K562 (cell line): Measurements from ENCODE around the gene SSR2. TPM values are rescaled to one million over a fixed set of nuclear protein-coding genes. Genes with fewer than 3 reads are reported as not detected.

Experiments
- ATAC-seq: fragments of 200-7000 bp; cut with Tn5 transposase; 3 replicates; pipeline ENCODE4 v1.9.1; 2020; ENCODE audit warnings: moderate library complexity
- BruUV-seq: library from RNA; stranded (reverse); fragments of 400-500 nt; replicated peaks from 2 replicates; lab custom pipeline; 2021; lab: Mats Ljungman, UMichigan
- CTCF ChIA-PET: fragments of 300-600 bp; formaldehyde crosslinking; extraction: SDS; loops from one replicate; lab custom pipeline; 2021; ENCODE audit warnings: low intra/inter-chr PET ratio; lab: Yijun Ruan, JAX
- POLR2A ChIA-PET: fragments of 300-600, 350-650 bp; sonication (Branson Sonifier 250); formaldehyde crosslinking; extraction: SDS; loops from one replicate; lab custom pipeline; 2021; ENCODE audit warnings: antibody characterized with exemption, inconsistent platforms; lab: Yijun Ruan, JAX
- DNase-seq, 4 experiments: peaks; one replicate each; pipeline versions ENCODE4 v3.0.0 to v3.0.0-alpha.2; 2011 to 2018; ENCODE audit warnings: low spot score in 3 of 4, mixed read lengths in 3 of 4; ENCODE audit errors: extremely low read depth in 1 of 4
- FAIRE-seq: peaks from 2 replicates; lab custom pipeline; 2011; peaks lifted over from hg19 to GRCh38; lab: Jason Lieb, UNC
- H2AFZ ChIP-seq: 2 replicates; pipeline ENCODE4 v1.6.0; 2011; ENCODE audit warnings: low read depth, low read length, control low read depth, inconsistent platforms
- H3K27ac ChIP-seq: fragments of 200-600 bp; 3 replicates; pipeline ENCODE4 v1.8.0; 2011; ENCODE audit warnings: low read depth, mild to moderate bottlenecking, control low read depth, inconsistent platforms, low read length, moderate library complexity, mixed read lengths; ENCODE audit errors: extremely low read depth
- H3K27me3 ChIP-seq, 2 experiments: fragments of 300-600 bp in 1 of 2; 2 replicates in 1 of 2; 3 replicates in 1 of 2; pipeline versions ENCODE4 v1.6.0 to v1.8.0; 2011; ENCODE audit warnings: inconsistent platforms in 2 of 2, low read length in 2 of 2, mild to moderate bottlenecking in 1 of 2, mixed read lengths in 1 of 2, moderate library complexity in 1 of 2; ENCODE audit not compliant: control insufficient read depth in 2 of 2, insufficient read depth in 2 of 2
- H3K36me3 ChIP-seq: fragments of 300-600 bp; 3 replicates; pipeline ENCODE4 v1.8.0; 2011; ENCODE audit warnings: mild to moderate bottlenecking, low read length, inconsistent platforms; ENCODE audit not compliant: control insufficient read depth, insufficient read depth
- H3K4me1 ChIP-seq, 2 experiments: fragments of 200-600 bp in 1 of 2; replicated peaks in 1 of 2; 2 replicates in 1 of 2; 3 replicates in 1 of 2; pipeline versions ENCODE4 v1.5.1 to v1.8.0; 2011; ENCODE audit warnings: inconsistent platforms in 2 of 2, low read length in 2 of 2, mild to moderate bottlenecking in 1 of 2, mixed read lengths in 1 of 2, moderate library complexity in 1 of 2; ENCODE audit not compliant: control insufficient read depth in 2 of 2, insufficient read depth in 2 of 2
- H3K4me2 ChIP-seq: 2 replicates; pipeline ENCODE4 v1.6.1; 2011; ENCODE audit warnings: low read length, control low read depth, inconsistent platforms, mixed read lengths; ENCODE audit not compliant: insufficient read depth
- H3K4me3 ChIP-seq: fragments of 200-600 bp; sonication (generic), shearing (Covaris generic); 2 replicates; pipeline ENCODE4 v1.5.1; 2016; ENCODE audit warnings: control low read depth, inconsistent platforms
- H3K79me2 ChIP-seq: fragments of 200-600 bp; 3 replicates; pipeline ENCODE4 v1.8.0; 2011; ENCODE audit warnings: low read length, inconsistent platforms; ENCODE audit not compliant: control insufficient read depth, insufficient read depth
- H3K9ac ChIP-seq, 2 experiments: 2 replicates each; pipeline versions ENCODE4 v1.6.0 to v1.6.1; 2011; ENCODE audit warnings: low read depth in 2 of 2, low read length in 2 of 2, control low read depth in 1 of 2, inconsistent platforms in 1 of 2, mild to moderate bottlenecking in 1 of 2, mixed read lengths in 1 of 2; ENCODE audit not compliant: insufficient read depth in 1 of 2
- H3K9me1 ChIP-seq: one replicate; pipeline ENCODE4 v1.6.0; 2011; ENCODE audit warnings: inconsistent platforms, mild to moderate bottlenecking, low read length, moderate library complexity; ENCODE audit not compliant: control insufficient read depth, insufficient read depth
- H3K9me3 ChIP-seq: replicated peaks from 2 replicates; pipeline ENCODE4 v1.5.1; 2011; ENCODE audit warnings: low read depth, low read length, inconsistent platforms; ENCODE audit not compliant: control insufficient read depth, insufficient read depth
- H4K20me1 ChIP-seq: replicated peaks from 2 replicates; pipeline ENCODE4 v1.6.1; 2011; ENCODE audit warnings: low read length, inconsistent platforms, mixed read lengths; ENCODE audit not compliant: control insufficient read depth, insufficient read depth
- ADNP ChIP-seq: fragments of 200-800 bp; sonication (Bioruptor generic); IDR thresholded peaks from 2 replicates; pipeline ENCODE4 v1.6.1; 2016; ENCODE audit warnings: missing genetic modification characterization, missing compliant biosample characterization
- ARID1B ChIP-seq: fragments of 450-650 bp; IDR thresholded peaks from 2 replicates; pipeline ENCODE4 v1.6.1; 2016; ENCODE audit warnings: antibody characterized with exemption, mild to moderate bottlenecking, inconsistent platforms
- ATF7 ChIP-seq: fragments of 450-650 bp; IDR thresholded peaks from 2 replicates; pipeline ENCODE4 v1.7.1; 2014; ENCODE audit warnings: mild to moderate bottlenecking, moderate library complexity
- BCL6 ChIP-seq: fragments of 250-450 bp; sonication (Bioruptor Pico); IDR thresholded peaks from 2 replicates; pipeline ENCODE4 v1.4.0; 2020
- CREB1 ChIP-seq, 2 experiments: sonication (generic) in 1 of 2; formaldehyde crosslinking in 1 of 2; IDR thresholded peaks; 2 replicates each; pipeline versions ENCODE4 v1.6.1 to v1.8.0; 2012 to 2022; ENCODE audit warnings: inconsistent platforms in 1 of 2, mild to moderate bottlenecking in 1 of 2, missing genetic modification reagents in 1 of 2, moderate library complexity in 1 of 2
- CTBP1 ChIP-seq: fragments of 450-650 bp; IDR thresholded peaks from 2 replicates; pipeline ENCODE4 v1.6.1; 2016; ENCODE audit warnings: borderline replicate concordance
- CTCF ChIP-seq, 3 experiments: IDR thresholded peaks in 2 of 3; conservative IDR thresholded peaks in 1 of 3; 2 replicates each; pipeline ENCODE4 v1.5.1; 2011 to 2012; ENCODE audit warnings: low read length in 3 of 3, mild to moderate bottlenecking in 3 of 3, control low read depth in 2 of 3, improper control_type of control experiment in 1 of 3, inconsistent platforms in 1 of 3, low read depth in 1 of 3, mixed read lengths in 1 of 3, moderate library complexity in 1 of 3; ENCODE audit not compliant: insufficient read depth in 2 of 3
- HNRNPK ChIP-seq: fragments of 200-400 bp; formaldehyde crosslinking; IDR thresholded peaks from one replicate; pipeline ENCODE4 v1.6.1; 2018; ENCODE audit warnings: mild to moderate bottlenecking, low read depth, low read length; ENCODE audit not compliant: poor library complexity, severe bottlenecking
- KDM1A ChIP-seq, 2 experiments: fragments of 450-650 bp; IDR thresholded peaks; 2 replicates each; pipeline ENCODE4 v1.6.1; 2016; ENCODE audit warnings: mild to moderate bottlenecking in 2 of 2
- MTA3 ChIP-seq: fragments of 450-650 bp; formaldehyde crosslinking; IDR thresholded peaks from 2 replicates; pipeline ENCODE4 v1.6.1; 2017; ENCODE audit warnings: mild to moderate bottlenecking, borderline replicate concordance
- NR2F6 ChIP-seq: fragments of 450-650 bp; formaldehyde crosslinking; IDR thresholded peaks from 2 replicates; pipeline ENCODE4 v1.4.0; 2020; ENCODE audit warnings: mild to moderate bottlenecking
- PURB ChIP-seq: sonication (generic); formaldehyde crosslinking; IDR thresholded peaks from 2 replicates; pipeline ENCODE4 v1.9.0; 2021; ENCODE audit warnings: low read depth, mild to moderate bottlenecking, missing genetic modification reagents
- SIN3A ChIP-seq, 2 experiments: fragments of 150-350 bp in 1 of 2; IDR thresholded peaks; 2 replicates each; pipeline ENCODE4 v1.6.1; 2011 to 2016; ENCODE audit warnings: borderline replicate concordance in 2 of 2, low read depth in 2 of 2, low read length in 2 of 2, mild to moderate bottlenecking in 2 of 2, moderate library complexity in 2 of 2; ENCODE audit not compliant: control insufficient read depth in 1 of 2
- SMARCC2 ChIP-seq: fragments of 450-650 bp; IDR thresholded peaks from 2 replicates; pipeline ENCODE4 v1.6.1; 2017; ENCODE audit warnings: antibody characterized with exemption, moderate library complexity, mild to moderate bottlenecking, low read depth
- TAF9B ChIP-seq: fragments of 450-650 bp; IDR thresholded peaks from 2 replicates; pipeline ENCODE4 v1.6.1; 2018; ENCODE audit warnings: mild to moderate bottlenecking; ENCODE audit not compliant: partially characterized antibody
- XRCC5 ChIP-seq: fragments of 200-400 bp; formaldehyde crosslinking; IDR thresholded peaks from 2 replicates; pipeline ENCODE4 v1.6.1; 2017; ENCODE audit warnings: low read depth, mild to moderate bottlenecking, low read length
- ZNF165 ChIP-seq: fragments of 250-450 bp; sonication (Bioruptor Pico); IDR thresholded peaks from 2 replicates; pipeline ENCODE4 v1.4.0; 2020; ENCODE audit warnings: borderline replicate concordance
- WGBS: fragments of 100-300 bp; shearing (Covaris generic); methylation state at CpG from one replicate; pipeline ENCODE4 v1.1.6; 2016; ENCODE audit warnings: low coverage, mixed read lengths; ENCODE audit not compliant: insufficient coverage; ENCODE audit errors: missing lambda C conversion rate; 5-methylcytosine and 5-hydroxymethylcytosine counted together
- in situ Hi-C: fragments of 300-500 bp; cut with MboI; formaldehyde crosslinking; loops from 4 replicates; pipeline ENCODE4 v1.15.0; 2018; ENCODE audit warnings: inconsistent platforms, mixed read lengths
- intact Hi-C: fragments of 100-400 bp; cut with micrococcal nuclease; formaldehyde crosslinking; loops from 2 replicates; pipeline ENCODE4 v1.14.2; 2022
- polyA plus RNA-seq, 8 experiments: library from polyadenylated mRNA; depleted of rRNA in 4 of 8; stranded (reverse) in 5 of 8; unstranded in 3 of 8; fragments of >200 nt; fragmentation: Nextera tagmentation in 2 of 8; fragmentation: Illumina TruSeq in 1 of 8; extraction: Ambion mirVana in 2 of 8; extraction: Trizol in 1 of 8; gene quantifications; 2 replicates each; pipeline versions ENCODE4 v1.2.1 to v1.2.3, GENCODE V29; 2011 to 2014; ENCODE audit warnings: inconsistent platforms in 1 of 8, missing spikeins in 1 of 8
- total RNA-seq, 7 experiments: library from RNA; depleted of rRNA in 6 of 7; stranded (reverse); fragments of >200 nt in 6 of 7; fragmentation: Illumina TruSeq in 2 of 7; extraction: Trizol in 2 of 7; gene quantifications; 2 replicates each; pipeline versions ENCODE4 v1.2.1 to v1.2.3, GENCODE V29; 2011 to 2021; ENCODE audit warnings: low replicate concordance in 1 of 7

The SSR2 gene
- total and polyA plus RNA-seq, 9 of the 15 experiments (the other 6 are each of a cell fraction or from before 2014, with no cell fraction given) = 161 to 411 (median 240) TPM

DNA sequence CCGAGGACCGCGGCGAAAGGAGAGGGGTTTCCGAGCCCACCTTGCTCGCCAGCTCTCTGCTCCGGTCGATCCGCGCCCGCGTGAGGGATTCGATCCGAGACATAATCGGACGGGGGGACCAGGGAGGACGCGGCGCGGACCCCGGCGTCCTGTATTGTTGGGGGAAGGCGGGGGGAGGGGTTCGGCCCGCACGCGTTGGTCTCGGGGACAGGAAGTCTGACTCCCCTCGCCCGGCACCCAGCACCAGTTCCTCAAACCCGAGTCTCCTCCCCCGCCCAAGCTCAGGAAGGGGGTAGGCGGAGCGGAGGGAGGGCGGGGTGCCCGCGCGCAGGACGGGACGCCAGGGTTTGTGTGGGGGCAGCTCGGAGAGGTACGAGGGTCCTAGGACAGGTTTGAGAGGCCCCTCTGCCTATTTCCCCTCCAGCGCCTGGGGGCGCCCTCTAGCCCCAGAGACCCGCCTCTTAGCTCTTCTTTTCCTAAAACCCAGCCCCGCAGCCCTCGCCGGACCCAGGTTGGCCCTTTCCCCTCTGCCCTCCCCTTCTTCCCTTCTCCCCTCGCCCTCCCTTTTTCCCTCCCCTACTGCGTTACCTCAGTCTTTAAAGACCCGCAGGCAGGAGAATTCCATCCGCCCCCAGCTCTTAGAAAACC is 42.3 kb downstream of the SSR2 start, which contains the start of gene ARHGEF2:
Gene ARHGEF2, minus strand, starts transcription at position 223 of the 648 bp plus-strand sequence. Its CDS starts 120 bp downstream, at position 103.
- H3K9me1 ChIP-seq = no peaks in the 10 kb centered on the region
- peak within 1 kb of the TSS; percentile 82 for H3K4me3 ChIP-seq
- ChIA-PET POLR2A (interaction anchor here (0.6 to 8.5 kb wide), 9 partner anchors 11 to 479 kb away, joined by 3 to 50 read pairs (median 3); no protein-coding TSS in a partner anchor), CTCF (no interaction called here)
- H3K4me1 ChIP-seq = peaks cover 58 to 75% of the 10 kb centered on the region in 2 experiments
- peaks cover 8% of the 10 kb centered on the region; the same call in 1 of the 2 replicates for H4K20me1 ChIP-seq
- BruUV-seq = no TSS peak
- peak; percentile 40 for FAIRE-seq
- in situ Hi-C loops = no loop called here
- intact Hi-C loops = no loop called here
- peak; percentile 65 for ATAC-seq
- H3K27me3 ChIP-seq = no peaks in the 10 kb centered on the region
- peaks cover 21% of the 10 kb centered on the region; the same call in 2 of the 3 replicates for H3K36me3 ChIP-seq
- peak; percentile 88 to 91 (median 89) for DNase-seq
- H3K79me2 ChIP-seq = peaks cover 88% of the 10 kb centered on the region
- under 1% methylated on average over 27 of the region's 52 CpGs for WGBS
- peak within 1 kb of the TSS; percentile 73 for H2AFZ ChIP-seq
- peak within 1 kb of the TSS; percentile 89 to 97 for H3K9ac ChIP-seq
- H3K9me3 ChIP-seq = no peaks in the 10 kb centered on the region
- peak within 1 kb of the TSS; percentile 97 for H3K4me2 ChIP-seq
- H3K27ac ChIP-seq = peak within 1 kb of the TSS; percentile 93
- peak; percentile 65 for TF ChIP-seq TAF9B
- no peak for TF ChIP-seq SMARCC2
- TF ChIP-seq SIN3A (IDR thresholded peaks at IDR 0.05; ENCODE audit: borderline replicate concordance in 2 of 2, control insufficient read depth in 1 of 2, low read depth in 2 of 2, low read length in 2 of 2) = peak; percentile 39 to 72; a peak in 2 of 4 replicates
- no peak for TF ChIP-seq XRCC5
- no peak for TF ChIP-seq BCL6 (CRISPR knock-in tag)
- peak; percentile 60 for TF ChIP-seq ATF7
- peak in 1 of 2 experiments; percentile 36; a peak in 1 of 4 replicates for TF ChIP-seq KDM1A (IDR thresholded peaks at IDR 0.05)
- TF ChIP-seq ZNF165 (CRISPR knock-in tag) = no peak
- no peak for TF ChIP-seq NR2F6
- peak; percentile 27; the same call in 1 of the 2 replicates for TF ChIP-seq MTA3
- TF ChIP-seq PURB (CRISPR knock-in tag) = no peak
- no peak for TF ChIP-seq HNRNPK
- TF ChIP-seq CTBP1 = peak; percentile 14; the same call in 1 of the 2 replicates
- peak; percentile 30 to 42 (median 31); a peak in 4 of 6 replicates for TF ChIP-seq CTCF (IDR thresholded peaks at IDR 0.05 in 2 of 3, conservative IDR thresholded peaks at IDR 0.05 in 1 of 3; ENCODE audit: insufficient read depth in 2 of 3, low read depth in 1 of 3, low read length in 3 of 3)
- peak; percentile 54; the same call in 1 of the 2 replicates for TF ChIP-seq ARID1B
- no peak for TF ChIP-seq ADNP
- no peak for TF ChIP-seq CREB1 (IDR thresholded peaks at IDR 0.05)
- peak; percentile 45; the same call in 1 of the 2 replicates for TF ChIP-seq CREB1 (CRISPR knock-in tag; IDR thresholded peaks at IDR 0.05)
